RWPE2 (cell line): ENCODE data around the gene PRKAG2.

Experiments used
- ATAC-seq: fragments of 200-7000 bp; cut with Tn5 transposase; 3 replicates; pipeline ENCODE4 v1.9.1; 2021; ENCODE audit warnings: low read depth
- DNase-seq: peaks from one replicate; pipeline ENCODE4 v3.0.0-alpha.2; 2020; ENCODE audit warnings: low spot score
- H3K27ac ChIP-seq: fragments of 450-650 bp; 2 replicates; pipeline ENCODE4 v1.5.1; 2017; ENCODE audit warnings: mild to moderate bottlenecking; ENCODE audit not compliant: poor library complexity, severe bottlenecking
- H3K27me3 ChIP-seq: fragments of 250-450 bp; sonication (Bioruptor Pico); 2 replicates; pipeline ENCODE4 v1.5.1; 2021; ENCODE audit warnings: mild to moderate bottlenecking, moderate library complexity; ENCODE audit not compliant: insufficient read depth, poor library complexity, severe bottlenecking
- H3K36me3 ChIP-seq: fragments of 250-450 bp; sonication (Bioruptor Pico); 2 replicates; pipeline ENCODE4 v1.5.1; 2020; ENCODE audit warnings: low read depth, mild to moderate bottlenecking, moderate library complexity
- H3K4me1 ChIP-seq: fragments of 250-450 bp; sonication (Bioruptor Pico); 2 replicates; pipeline ENCODE4 v1.5.1; 2021; ENCODE audit warnings: mild to moderate bottlenecking, moderate library complexity; ENCODE audit not compliant: insufficient read depth, poor library complexity, severe bottlenecking
- H3K4me3 ChIP-seq: fragments of 250-450 bp; sonication (Bioruptor Pico); 2 replicates; pipeline ENCODE4 v1.5.1; 2021; ENCODE audit warnings: mild to moderate bottlenecking, moderate library complexity; ENCODE audit not compliant: severe bottlenecking
- H3K9me3 ChIP-seq: fragments of 250-450 bp; sonication (Bioruptor Pico); 2 replicates; pipeline ENCODE4 v1.5.1; 2021; ENCODE audit warnings: mild to moderate bottlenecking, moderate library complexity; ENCODE audit not compliant: severe bottlenecking
- CTCF ChIP-seq: fragments of 450-650 bp; IDR thresholded peaks from one replicate; pipeline ENCODE4 v1.5.1; 2017; ENCODE audit warnings: mild to moderate bottlenecking, moderate library complexity; ENCODE audit not compliant: poor library complexity, severe bottlenecking

The PRKAG2 gene

DNA sequence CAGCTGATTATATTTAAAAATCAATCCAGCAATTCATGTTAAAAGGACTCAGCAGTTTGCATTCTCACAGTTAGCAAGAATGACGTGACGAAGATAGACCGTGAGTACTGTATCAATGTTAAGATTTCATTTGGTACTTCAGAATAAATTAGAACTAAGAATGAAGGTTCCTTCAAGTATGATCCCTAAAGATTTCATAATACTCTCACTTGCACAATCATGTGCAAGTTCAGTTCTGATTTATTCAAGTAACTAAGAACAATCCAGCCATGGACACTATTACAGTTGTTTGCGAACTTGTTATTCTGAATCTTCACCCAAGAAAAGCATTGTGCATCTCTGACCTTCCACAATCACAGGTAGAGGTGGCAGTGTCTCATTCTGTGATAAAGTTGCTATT lies 365.0 kb downstream of the PRKAG2 start:
- no peaks in the 10 kb centered on the region for H3K27me3 ChIP-seq
- DNase-seq (no peak), ATAC-seq (no peak)
- H3K4me3 ChIP-seq = no peak overlapping the region
- peaks cover 10% of the 10 kb centered on the region for H3K36me3 ChIP-seq
- no peaks in the 10 kb centered on the region for H3K9me3 ChIP-seq
- no peak overlapping the region for H3K27ac ChIP-seq
- no peak for TF ChIP-seq CTCF
- peaks cover 10% of the 10 kb centered on the region for H3K4me1 ChIP-seq

DNA sequence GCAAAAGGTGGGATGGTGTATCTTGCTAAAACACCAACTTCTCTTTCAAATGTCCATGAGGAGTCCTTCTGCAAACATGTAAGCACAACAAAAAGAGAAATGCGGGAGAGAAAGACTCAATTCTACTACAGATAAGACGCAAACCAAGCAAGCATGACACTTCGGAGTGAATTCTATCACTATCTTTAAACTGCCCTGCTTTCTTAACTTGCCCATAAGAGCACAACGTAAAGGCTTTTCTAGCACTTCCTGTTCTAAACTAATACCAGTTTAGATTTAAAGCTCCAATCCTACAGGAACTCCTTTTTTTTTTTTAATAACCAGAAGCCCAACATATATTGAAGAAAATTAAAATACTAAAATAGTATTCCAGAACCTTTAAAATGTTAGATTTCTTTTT lies 365.6 kb downstream of the PRKAG2 start:
- no peak overlapping the region for H3K4me3 ChIP-seq
- DNase-seq (no peak), ATAC-seq (no peak)
- TF ChIP-seq CTCF = no peak
- H3K36me3 ChIP-seq = peaks cover 10% of the 10 kb centered on the region
- H3K27me3 ChIP-seq = no peaks in the 10 kb centered on the region
- peaks cover 17% of the 10 kb centered on the region for H3K4me1 ChIP-seq
- no peaks in the 10 kb centered on the region for H3K9me3 ChIP-seq
- H3K27ac ChIP-seq = no peak overlapping the region

DNA sequence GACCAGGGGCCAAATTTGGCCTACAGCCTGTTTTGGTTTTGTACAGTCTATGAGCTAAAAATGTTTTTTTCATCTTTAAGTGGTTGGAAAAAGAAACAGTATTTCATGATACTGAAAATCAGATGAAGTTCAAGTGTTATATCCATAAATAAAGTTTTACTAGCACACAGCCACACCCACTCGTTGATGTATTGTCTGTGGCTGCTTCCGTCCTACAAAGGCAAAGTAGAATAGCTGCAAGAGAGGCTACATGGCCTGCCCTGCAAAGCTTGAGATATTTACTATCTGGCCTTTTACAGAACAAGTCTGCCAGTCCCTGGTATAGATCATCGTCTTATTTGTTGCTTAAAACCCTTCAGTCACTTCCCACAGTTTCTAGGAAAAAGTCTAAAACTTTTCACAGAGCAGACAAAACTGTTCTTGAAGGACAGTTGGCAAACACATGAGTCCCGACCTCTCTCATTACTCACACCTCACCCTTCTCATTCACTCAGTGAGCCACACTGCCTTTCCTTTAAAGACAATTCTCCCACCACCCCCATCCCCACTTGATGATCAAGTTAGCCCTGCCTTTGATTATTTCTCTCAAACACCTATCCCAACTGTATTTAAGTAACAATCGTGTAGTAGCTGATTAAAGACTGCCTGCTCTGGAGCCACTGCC lies 367.1 kb downstream of the PRKAG2 start:
- DNase-seq = no peak
- Histone ChIP-seq H3K27ac (no peak overlapping the region), H3K4me1 (peaks cover 32% of the 10 kb centered on the region), H3K9me3 (no peaks in the 10 kb centered on the region), H3K4me3 (no peak overlapping the region), H3K36me3 (peaks cover 10% of the 10 kb centered on the region), H3K27me3 (no peaks in the 10 kb centered on the region)
- ATAC-seq = no peak
- TF ChIP-seq CTCF = no peak

- TF ChIP-seq CTCF = no peak
- peaks cover 40% of the 10 kb centered on the region for H3K4me1 ChIP-seq
- no peak for DNase-seq
- no peaks in the 10 kb centered on the region for H3K9me3 ChIP-seq
- ATAC-seq = no peak
- peaks cover 3% of the 10 kb centered on the region; the same call in 1 of the 2 replicates for H3K36me3 ChIP-seq
- no peak overlapping the region for H3K27ac ChIP-seq
- H3K4me3 ChIP-seq = no peak overlapping the region
- no peaks in the 10 kb centered on the region for H3K27me3 ChIP-seq
Measured at GRCh38 chr7:151508991-151509390, 367.9 kb downstream of the PRKAG2 start.

DNA sequence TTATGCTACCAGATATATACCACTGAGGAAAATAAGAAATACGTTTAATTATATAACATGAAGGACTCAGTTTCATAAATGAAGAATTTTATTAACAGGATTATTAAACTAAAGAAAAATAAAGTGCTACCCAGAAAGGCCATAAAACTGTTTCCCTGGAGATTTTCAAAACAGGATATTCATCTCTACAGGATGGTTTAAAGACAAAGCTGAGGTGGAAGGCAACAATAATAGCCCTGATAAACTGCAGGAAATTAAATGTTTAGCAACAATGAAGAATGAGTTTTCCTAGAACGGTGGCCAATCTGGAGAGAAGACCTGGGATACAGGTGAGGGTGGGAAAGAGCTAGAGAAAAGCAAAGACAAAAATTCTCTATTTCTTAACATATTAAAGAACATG lies 369.1 kb downstream of the PRKAG2 start:
- Histone ChIP-seq H3K36me3 (peaks cover 3% of the 10 kb centered on the region; the same call in 1 of the 2 replicates), H3K27me3 (no peaks in the 10 kb centered on the region), H3K27ac (no peak overlapping the region), H3K4me3 (no peak overlapping the region), H3K9me3 (no peaks in the 10 kb centered on the region), H3K4me1 (peaks cover 47% of the 10 kb centered on the region)
- DNase-seq (no peak), ATAC-seq (no peak)
- TF ChIP-seq CTCF = no peak
